Ammon's horn (tissue), 1 donor: ENCODE measurements around the gene TMEM219.
"Not testable (repeated sequence)": the region's sequence is repeated elsewhere in the genome, so short reads cannot be mapped to it uniquely, and the experiment has no call there.

Experiments used
- DNase-seq: peaks from one replicate; pipeline ENCODE4 v3.0.0-alpha.2; 2016; ENCODE audit warnings: low spot score

The TMEM219 gene

DNA sequence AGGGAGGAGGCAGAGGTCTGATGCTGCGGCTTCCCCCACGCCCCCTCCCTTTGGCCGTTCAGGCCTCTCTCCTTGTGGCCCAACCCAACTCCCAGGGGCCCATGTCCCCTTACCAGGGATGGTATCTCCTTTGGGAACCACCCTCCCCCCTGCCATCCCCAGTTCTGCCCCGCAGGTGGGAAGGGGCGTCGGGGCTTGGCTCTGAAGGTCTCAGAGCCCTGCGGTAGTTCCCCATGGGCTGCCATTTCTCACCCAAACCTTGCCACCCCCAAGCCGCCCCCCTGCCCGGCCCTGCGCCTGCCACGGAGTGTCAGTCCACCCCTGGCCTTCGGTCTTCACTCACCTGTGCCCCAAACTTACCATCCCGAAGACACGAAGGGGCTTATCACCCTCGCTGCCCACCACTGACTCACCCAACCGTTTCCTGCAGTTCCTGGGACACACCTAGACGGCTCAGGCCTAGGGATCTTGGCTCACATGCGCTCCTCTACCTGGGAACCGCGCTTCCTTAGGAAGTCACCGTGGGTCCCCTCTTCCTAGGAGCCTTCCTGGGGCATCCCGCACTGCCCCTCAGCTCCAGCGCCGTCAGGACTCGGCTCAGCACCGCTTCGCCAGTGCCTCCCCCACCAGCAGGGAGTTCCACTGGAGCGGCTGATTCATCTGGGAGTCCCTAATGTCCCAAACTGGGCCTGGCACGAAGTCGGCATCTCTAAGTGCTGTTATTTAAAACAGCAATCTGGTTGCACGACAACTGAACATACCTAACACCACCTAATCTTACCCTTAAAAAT lies 50.0 kb downstream of the TMEM219 start:
- no peak for DNase-seq

DNA sequence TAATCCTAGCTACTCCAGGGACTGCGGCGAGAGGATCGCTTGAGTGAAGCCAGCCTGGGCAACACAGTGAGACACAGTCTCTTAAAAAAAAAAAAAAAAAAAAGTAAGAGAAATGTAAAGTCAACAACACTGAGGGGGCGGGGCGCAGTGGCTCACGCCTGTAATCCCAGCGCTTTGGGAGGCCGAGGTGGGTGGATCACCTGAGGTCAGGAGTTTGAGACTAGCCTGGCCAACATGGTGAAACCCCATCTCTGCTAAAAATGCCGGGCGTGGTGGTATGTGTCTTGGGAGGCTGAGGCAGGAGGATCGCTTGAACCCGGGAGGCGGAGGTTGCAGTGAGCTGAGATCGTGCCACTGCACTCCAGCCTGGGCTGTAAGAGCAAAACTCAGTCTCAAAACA lies 50.7 kb downstream of the TMEM219 start:
- DNase-seq, result not testable (repeated sequence)

DNA sequence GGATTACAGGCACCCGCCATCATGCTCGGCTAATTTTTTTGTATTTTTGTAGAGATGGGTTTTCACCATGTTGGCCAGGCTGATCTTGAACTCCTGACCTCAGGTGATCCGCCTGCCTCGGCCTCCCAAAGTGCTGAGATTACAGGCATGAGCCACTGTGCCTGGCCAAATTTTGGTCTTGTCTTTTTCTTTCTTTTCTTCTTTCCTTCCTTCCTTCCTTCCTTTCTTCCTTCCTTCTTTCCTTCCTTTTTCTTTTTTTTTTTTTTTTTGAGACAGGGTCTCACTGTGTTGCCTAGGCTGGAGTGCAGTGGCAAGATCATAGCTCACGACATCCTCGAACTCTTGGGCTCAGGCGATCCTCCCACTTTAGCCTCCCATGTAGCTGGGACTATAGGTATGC lies 53.6 kb downstream of the TMEM219 start:
- DNase-seq, result not testable (repeated sequence)

DNA sequence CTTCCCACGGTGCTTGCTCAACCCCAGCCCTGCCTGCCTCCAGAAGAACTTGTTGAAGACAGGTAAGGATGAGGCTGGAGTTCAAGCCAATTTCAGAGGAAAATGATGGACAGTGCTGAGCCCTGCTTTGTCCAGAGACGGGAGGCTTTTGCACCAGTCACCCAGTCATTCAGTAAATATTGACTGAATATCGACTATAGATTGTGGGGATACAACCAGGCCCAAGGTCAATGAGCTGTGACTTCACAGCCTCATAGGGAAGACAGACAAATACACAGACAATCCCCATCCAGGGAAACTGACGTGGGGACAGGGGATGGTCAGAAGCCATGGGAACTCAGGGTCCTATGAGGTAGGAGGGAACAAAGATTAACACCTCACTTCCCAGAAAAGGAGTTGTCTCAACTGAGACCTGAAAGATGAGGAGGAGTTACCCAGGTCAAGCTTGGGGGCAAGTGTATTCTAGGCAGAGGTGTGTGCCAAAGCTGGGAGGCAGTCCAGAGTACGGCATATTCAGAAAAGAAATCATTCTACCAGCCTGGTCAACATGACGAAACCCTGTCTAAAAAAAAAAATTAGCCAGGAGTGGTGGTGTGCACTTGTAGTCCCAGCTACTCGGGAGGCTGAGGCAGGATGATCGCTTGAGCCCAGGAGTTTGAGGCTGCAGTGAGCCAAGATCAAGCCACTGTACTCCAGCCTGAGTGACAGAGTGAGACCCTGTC lies 54.8 kb downstream of the TMEM219 start:
- no peak for DNase-seq

DNA sequence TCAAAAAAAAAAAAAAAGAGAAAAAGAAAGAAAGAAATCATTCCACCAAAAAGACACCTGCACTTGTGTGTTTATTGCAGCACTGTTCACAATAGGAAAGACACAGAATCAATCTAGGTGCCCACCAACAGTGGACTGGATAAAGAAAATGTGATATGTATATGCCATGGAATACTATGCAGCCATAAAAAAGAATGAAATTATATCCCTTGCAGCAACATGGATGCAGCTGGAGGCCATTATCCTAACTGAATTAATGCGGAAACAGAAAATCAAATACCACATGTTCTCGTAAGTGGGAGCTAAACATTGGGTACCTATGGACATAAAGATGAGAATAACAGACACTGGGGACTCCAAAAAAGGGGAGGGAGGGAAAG lies 55.4 kb downstream of the TMEM219 start:
- DNase-seq, result no peak

DNA sequence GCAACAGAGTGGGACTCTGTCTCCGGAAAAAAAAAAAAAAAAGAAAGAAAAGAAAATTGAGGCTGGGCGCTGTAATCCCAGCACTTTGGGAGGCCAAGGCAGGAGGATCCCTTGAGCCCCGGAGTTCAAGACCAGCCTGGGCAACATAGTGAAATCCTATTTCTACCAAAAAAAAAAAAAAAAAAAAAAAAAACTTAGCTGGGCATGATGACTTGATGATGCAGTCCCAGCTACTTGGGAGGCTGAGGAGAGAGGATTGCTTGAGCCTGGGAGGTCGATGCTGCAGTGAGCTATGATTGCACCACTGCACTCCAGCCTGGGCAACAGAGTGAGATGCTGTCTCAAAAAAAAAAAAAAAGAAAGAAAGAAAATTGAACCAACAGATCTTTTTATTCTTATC lies 56.1 kb downstream of the TMEM219 start:
- DNase-seq, result not testable (repeated sequence)

DNA sequence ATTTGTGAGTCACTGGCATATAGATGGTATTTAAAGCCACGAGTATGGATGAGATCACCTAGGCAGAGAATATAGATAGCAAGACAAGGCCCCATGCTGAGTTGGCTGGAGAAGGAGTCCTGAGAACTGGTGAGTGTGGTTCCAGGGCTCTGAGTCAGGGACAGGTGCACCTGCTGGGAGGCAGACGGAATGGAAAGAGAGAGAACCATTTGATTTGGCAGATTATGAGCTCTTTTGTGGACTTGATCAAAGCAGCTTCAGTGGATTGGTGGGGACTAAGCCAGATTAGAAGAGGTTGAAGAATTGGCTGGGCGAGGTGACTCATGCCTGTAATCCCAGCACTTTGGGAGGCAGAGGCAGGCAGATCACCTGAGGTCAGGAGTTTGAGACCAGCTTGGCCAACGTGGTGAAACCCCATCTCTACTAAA lies 56.9 kb downstream of the TMEM219 start:
- no peak for DNase-seq
